ENCODE results near the gene DGKG. TPM values are rescaled to one million over a fixed set of nuclear protein-coding genes. Genes with fewer than 3 reads are reported as not detected.

DGKG gene
- total and polyA plus RNA-seq, 10 of the 15 experiments (the other 5 are each of a cell fraction or from before 2014, with no cell fraction given) = 0.39 to 6.2 (median 4.7) TPM

GRCh38 chr3:186124592-186124991 is 237.4 kb downstream of the DGKG start:
- TF ChIP-seq NFXL1 (IDR thresholded peaks at IDR 0.05; ENCODE audit: borderline replicate concordance) = no peak
- no peak for ATAC-seq

GRCh38 chr3:186123012-186123411 is 239.0 kb downstream of the DGKG start:
- no peak overlapping the region for H3K4me2 ChIP-seq (ENCODE audit: control insufficient read depth, insufficient read depth)
- RAD21 ChIA-PET (ENCODE audit: unreplicated experiment) = interaction anchor here (0.6 kb wide), 1 partner anchor 371 kb away, joined by 3 read pairs; no protein-coding TSS in a partner anchor
- H3K4me3 ChIP-seq = no peak overlapping the region
- no peak overlapping the region for H3K27ac ChIP-seq (ENCODE audit: control insufficient read depth, insufficient read depth)
- no peaks in the 10 kb centered on the region for H3K4me1 ChIP-seq (ENCODE audit: control insufficient read depth, insufficient read depth, low read length)
- no peaks in the 10 kb centered on the region for H4K20me1 ChIP-seq (ENCODE audit: control insufficient read depth, insufficient read depth)
- no peak for ATAC-seq
- DNase-seq (ENCODE audit: low read depth, low spot score) = no peak
- no peaks in the 10 kb centered on the region for H3K36me3 ChIP-seq (ENCODE audit: control insufficient read depth in 2 of 2, insufficient read depth in 2 of 2, low read length in 1 of 2)
- H3K27me3 ChIP-seq (replicated peaks in 1 of 2; ENCODE audit: control insufficient read depth in 2 of 2, insufficient read depth in 2 of 2, low read length in 1 of 2) = peaks cover 0 to 2% of the 10 kb centered on the region in 2 experiments; a peak in 1 of 4 replicates
- POLR2A ChIA-PET = interaction anchor here (0.6 kb wide), 1 partner anchor 411 kb away, joined by 4 read pairs; no protein-coding TSS in a partner anchor
- intact Hi-C loops (cut with micrococcal nuclease; ENCODE audit: unreplicated experiment) (no loop called here), in situ Hi-C loops (cut with MboI) (no loop called here)
- no TSS peak for BruUV-seq (replicated peaks)
- FAIRE-seq = no peak
- H3K9ac ChIP-seq (ENCODE audit: control insufficient read depth, insufficient read depth, low read length) = no peak overlapping the region
- H3K9me3 ChIP-seq (replicated peaks; ENCODE audit: control insufficient read depth, insufficient read depth, low read length) = no peaks in the 10 kb centered on the region
- TF ChIP-seq RB1 (IDR thresholded peaks at IDR 0.05; ENCODE audit: borderline replicate concordance) (no peak), TCF7 (IDR thresholded peaks at IDR 0.05; ENCODE audit: borderline replicate concordance) (no peak), CBX3 (IDR thresholded peaks at IDR 0.05; ENCODE audit: borderline replicate concordance, low read depth) (no peak), STAT3 (IDR thresholded peaks at IDR 0.05; ENCODE audit: low read depth, low read length) (no peak), SUZ12 (IDR thresholded peaks at IDR 0.05; ENCODE audit: unreplicated experiment) (no peak), MTA2 (IDR thresholded peaks at IDR 0.05; ENCODE audit: low read depth) (no peak), CREM (IDR thresholded peaks at IDR 0.05; ENCODE audit: low read depth) (no peak), SPI1 (IDR thresholded peaks at IDR 0.05; ENCODE audit: borderline replicate concordance, insufficient read depth, low read depth, low read length) (no peak), POLR2AphosphoS5 (IDR thresholded peaks at IDR 0.05; ENCODE audit: low read length) (no peak), ZNF207 (IDR thresholded peaks at IDR 0.05; ENCODE audit: borderline replicate concordance) (no peak), IRF3 (IDR thresholded peaks at IDR 0.05) (no peak), TBL1XR1 (IDR thresholded peaks at IDR 0.05; ENCODE audit: low read depth, low read length) (no peak), ATF3 (IDR thresholded peaks at IDR 0.05; ENCODE audit: borderline replicate concordance, extremely low read depth, low read depth, low read length) (no peak)
- H3K79me2 ChIP-seq (ENCODE audit: control insufficient read depth, insufficient read depth, low read length) = no peaks in the 10 kb centered on the region
- WGBS (ENCODE audit: insufficient coverage, insufficient replicate concordance, low lambda C conversion rate, missing lambda C conversion rate) = 42% methylated on average over 5 of the region's 5 CpGs
- CTCF ChIA-PET = interaction anchor here (0.7 to 1.8 kb wide), 3 partner anchors 178 to 243 kb away, joined by 3 to 6 read pairs (median 4); no protein-coding TSS in a partner anchor
- H2AFZ ChIP-seq (ENCODE audit: control insufficient read depth, low read depth, low read length) = no peak overlapping the region
- SMC1A ChIA-PET (ENCODE audit: uncharacterized antibody, unreplicated experiment) = no interaction called here

More at GRCh38 chr3:186124592-186124991, 237.4 kb downstream of the DGKG start:
- H3K4me2 ChIP-seq (ENCODE audit: control insufficient read depth, insufficient read depth) = no peak overlapping the region
- H4K20me1 ChIP-seq (ENCODE audit: control insufficient read depth, insufficient read depth) = no peaks in the 10 kb centered on the region
- SMC1A ChIA-PET (ENCODE audit: uncharacterized antibody, unreplicated experiment) = no interaction called here
- RAD21 ChIA-PET (ENCODE audit: unreplicated experiment) = no interaction called here
- H3K27ac ChIP-seq (ENCODE audit: control insufficient read depth, insufficient read depth) = no peak overlapping the region
- 58% methylated on average over 5 of the region's 5 CpGs for WGBS (ENCODE audit: insufficient coverage, insufficient replicate concordance, low lambda C conversion rate, missing lambda C conversion rate)
- no peak overlapping the region for H3K4me3 ChIP-seq
- H3K36me3 ChIP-seq (ENCODE audit: control insufficient read depth in 2 of 2, insufficient read depth in 2 of 2, low read length in 1 of 2) = no peaks in the 10 kb centered on the region
- CTCF ChIA-PET = interaction anchor here (1.4 kb wide), 1 partner anchor 21 kb away, joined by 4 read pairs; no protein-coding TSS in a partner anchor
- H3K9ac ChIP-seq (ENCODE audit: control insufficient read depth, insufficient read depth, low read length) = no peak overlapping the region
- H3K79me2 ChIP-seq (ENCODE audit: control insufficient read depth, insufficient read depth, low read length) = no peaks in the 10 kb centered on the region
- no peaks in the 10 kb centered on the region for H3K4me1 ChIP-seq (ENCODE audit: control insufficient read depth, insufficient read depth, low read length)
- FAIRE-seq (no peak), DNase-seq (ENCODE audit: low read depth, low spot score) (no peak)
- H2AFZ ChIP-seq (ENCODE audit: control insufficient read depth, low read depth, low read length) = no peak overlapping the region
- no peaks in the 10 kb centered on the region for H3K27me3 ChIP-seq (replicated peaks in 1 of 2; ENCODE audit: control insufficient read depth in 2 of 2, insufficient read depth in 2 of 2, low read length in 1 of 2)
- in situ Hi-C loops (cut with MboI) (no loop called here), intact Hi-C loops (cut with micrococcal nuclease; ENCODE audit: unreplicated experiment) (no loop called here)
- POLR2A ChIA-PET = no interaction called here
- BruUV-seq (replicated peaks) = no TSS peak
- no peaks in the 10 kb centered on the region for H3K9me3 ChIP-seq (replicated peaks; ENCODE audit: control insufficient read depth, insufficient read depth, low read length)
